ENCODE results near the gene FIGNL1. TPM values are rescaled to one million over a fixed set of nuclear protein-coding genes. Genes with fewer than 3 reads are reported as not detected.

The FIGNL1 gene
- total RNA-seq, 2 donors from 2014 or later = 28.7 to 41.1 TPM

DNA sequence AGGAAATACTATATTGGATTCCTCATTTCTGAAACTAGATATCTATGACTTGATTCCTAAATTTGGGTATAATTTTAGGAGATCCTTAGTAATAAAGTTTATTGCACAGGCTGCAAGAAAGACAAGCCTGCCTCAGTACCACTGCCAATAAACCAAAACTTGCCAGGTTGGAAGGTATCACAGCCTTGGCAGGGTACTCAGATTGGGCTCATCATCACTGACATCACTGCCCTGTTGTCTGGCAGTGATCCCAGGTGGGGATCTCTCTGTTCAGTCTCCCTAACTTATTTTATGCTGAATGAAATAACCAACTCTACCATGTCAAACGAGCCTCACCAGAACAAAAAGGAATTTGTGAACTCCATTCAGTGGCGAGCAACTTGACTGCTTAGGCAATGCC is 18.8 kb downstream of the FIGNL1 start:
- no peaks in the 10 kb centered on the region for H3K9me3 Mint-ChIP-seq
- no peaks in the 10 kb centered on the region for H3K4me1 Mint-ChIP-seq (ENCODE audit: low read depth in 2 of 2)
- ATAC-seq (no peak), DNase-seq (ENCODE audit: low spot score) (no peak)
- no peaks in the 10 kb centered on the region for H3K36me3 Mint-ChIP-seq
- no peak overlapping the region for H3K4me3 Mint-ChIP-seq
- H3K27me3 Mint-ChIP-seq = no peaks in the 10 kb centered on the region
- no peak overlapping the region for H3K27ac Mint-ChIP-seq

DNA sequence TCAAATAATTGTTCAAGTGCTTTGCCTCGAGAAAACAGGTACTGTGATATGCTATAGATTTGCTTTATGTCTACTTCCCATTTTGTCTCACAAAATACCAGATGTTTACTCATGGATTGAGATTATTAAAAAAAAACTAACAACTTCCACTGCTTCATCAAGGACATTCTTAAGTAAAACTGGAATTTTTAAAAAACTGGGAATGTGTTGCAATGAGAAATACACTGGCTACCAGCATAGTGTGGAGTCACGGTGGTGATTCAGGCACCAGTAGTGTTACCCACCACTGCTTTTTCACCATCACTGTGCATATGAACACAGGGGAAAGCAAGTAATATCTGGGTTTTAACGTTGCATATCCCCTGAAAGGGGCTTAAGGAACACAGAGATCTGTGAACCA is 21.2 kb downstream of the FIGNL1 start:
- no peak for DNase-seq (ENCODE audit: low spot score)
- H3K4me1 Mint-ChIP-seq (ENCODE audit: low read depth in 2 of 2) = no peaks in the 10 kb centered on the region
- no peaks in the 10 kb centered on the region for H3K9me3 Mint-ChIP-seq
- ATAC-seq = no peak
- H3K4me3 Mint-ChIP-seq = no peak overlapping the region
- H3K27ac Mint-ChIP-seq = no peak overlapping the region
- H3K36me3 Mint-ChIP-seq = no peaks in the 10 kb centered on the region
- H3K27me3 Mint-ChIP-seq = no peaks in the 10 kb centered on the region

DNA sequence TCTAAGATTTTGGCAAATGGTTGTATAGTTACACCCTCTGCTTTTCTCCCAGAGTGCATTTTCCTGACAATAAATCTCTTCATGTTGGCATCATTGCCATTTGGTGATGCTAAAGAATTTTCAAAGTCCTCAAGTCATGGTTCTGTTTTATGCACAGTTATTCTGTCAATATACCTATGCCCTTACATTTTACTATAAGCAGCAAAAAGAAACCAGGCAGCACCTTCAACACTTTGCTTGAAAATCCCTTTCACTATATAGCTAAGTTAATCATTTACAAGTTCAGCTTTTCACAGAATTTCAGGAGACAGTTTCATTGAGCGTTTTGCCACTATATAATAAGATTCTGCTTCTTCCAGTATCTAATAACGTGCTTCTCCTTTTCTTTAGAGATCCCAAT is 22.6 kb downstream of the FIGNL1 start:
- no peak overlapping the region for H3K27ac Mint-ChIP-seq
- no peaks in the 10 kb centered on the region for H3K36me3 Mint-ChIP-seq

DNA sequence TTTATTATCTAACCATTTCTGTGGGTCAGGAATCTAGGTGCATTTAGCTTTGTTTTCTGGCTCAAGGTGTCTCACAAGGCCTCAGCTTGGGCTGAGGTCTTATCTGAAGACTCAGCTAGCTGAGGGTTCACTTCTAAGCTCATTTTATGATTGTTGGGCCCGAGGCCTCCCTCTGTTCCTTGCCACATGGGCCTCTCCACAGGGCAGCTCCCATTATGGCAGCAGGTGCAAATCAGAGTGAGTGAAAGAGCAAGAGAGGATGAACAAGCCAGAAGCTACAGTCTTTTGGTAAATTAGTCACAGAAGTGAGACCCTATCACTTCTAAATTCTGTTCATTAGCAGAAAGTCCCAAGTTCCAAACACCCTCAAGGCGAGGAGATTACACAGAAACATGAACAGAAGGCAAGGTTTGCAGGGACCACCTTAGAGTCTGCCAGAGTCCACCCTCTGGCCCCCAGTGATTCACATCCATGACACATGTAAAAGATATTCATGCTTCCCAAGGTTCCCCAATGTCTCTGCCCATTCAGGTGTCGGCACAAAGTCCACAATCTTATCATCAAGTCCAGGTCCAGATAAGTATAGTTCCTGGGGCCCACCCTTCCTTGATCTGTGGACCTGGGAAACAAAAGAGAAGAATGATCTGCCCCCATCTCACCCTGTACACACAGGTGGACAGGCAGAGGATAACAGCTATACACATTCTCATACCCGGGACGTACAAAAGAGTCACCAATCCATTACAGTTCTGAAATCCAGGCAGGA is 23.7 kb downstream of the FIGNL1 start:
- no peaks in the 10 kb centered on the region for H3K9me3 Mint-ChIP-seq
- no peaks in the 10 kb centered on the region for H3K27me3 Mint-ChIP-seq
- DNase-seq (ENCODE audit: low spot score) (no peak), ATAC-seq (no peak)
- no peak overlapping the region for H3K4me3 Mint-ChIP-seq
- H3K4me1 Mint-ChIP-seq (ENCODE audit: low read depth in 2 of 2) = no peaks in the 10 kb centered on the region
- H3K36me3 Mint-ChIP-seq = no peaks in the 10 kb centered on the region
- no peak overlapping the region for H3K27ac Mint-ChIP-seq

More for the DNA sequence above, 22.6 kb downstream of the FIGNL1 start:
- Mint-ChIP-seq H3K27me3 (no peaks in the 10 kb centered on the region), H3K4me3 (no peak overlapping the region), H3K4me1 (ENCODE audit: low read depth in 2 of 2) (no peaks in the 10 kb centered on the region), H3K9me3 (no peaks in the 10 kb centered on the region)
- DNase-seq (ENCODE audit: low spot score) = no peak
- no peak for ATAC-seq

DNA sequence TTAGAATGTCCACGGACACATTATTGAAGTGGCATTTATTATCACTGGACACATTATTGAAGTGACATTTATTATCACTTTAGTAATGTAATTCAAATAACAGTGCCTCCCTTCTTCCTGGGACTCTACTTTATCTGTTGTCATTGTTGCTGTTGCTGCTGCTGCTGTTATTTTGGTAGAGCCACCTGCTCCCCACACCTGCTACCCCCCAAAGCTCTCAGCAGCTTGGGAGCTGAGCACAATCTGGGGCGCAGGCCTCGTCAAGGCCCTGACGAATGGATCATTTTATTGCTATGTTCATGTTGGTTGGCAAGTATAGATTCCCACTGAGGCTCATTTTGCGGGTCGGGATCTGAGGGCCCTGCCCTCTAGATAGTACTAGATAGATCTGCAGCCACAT is 24.8 kb downstream of the FIGNL1 start:
- no peaks in the 10 kb centered on the region for H3K4me1 Mint-ChIP-seq (ENCODE audit: low read depth in 2 of 2)
- no peak for DNase-seq (ENCODE audit: low spot score)
- no peaks in the 10 kb centered on the region for H3K36me3 Mint-ChIP-seq
- H3K9me3 Mint-ChIP-seq = no peaks in the 10 kb centered on the region
- H3K27me3 Mint-ChIP-seq = no peaks in the 10 kb centered on the region
- no peak for ATAC-seq
- H3K27ac Mint-ChIP-seq = no peak overlapping the region
- H3K4me3 Mint-ChIP-seq = no peak overlapping the region

DNA sequence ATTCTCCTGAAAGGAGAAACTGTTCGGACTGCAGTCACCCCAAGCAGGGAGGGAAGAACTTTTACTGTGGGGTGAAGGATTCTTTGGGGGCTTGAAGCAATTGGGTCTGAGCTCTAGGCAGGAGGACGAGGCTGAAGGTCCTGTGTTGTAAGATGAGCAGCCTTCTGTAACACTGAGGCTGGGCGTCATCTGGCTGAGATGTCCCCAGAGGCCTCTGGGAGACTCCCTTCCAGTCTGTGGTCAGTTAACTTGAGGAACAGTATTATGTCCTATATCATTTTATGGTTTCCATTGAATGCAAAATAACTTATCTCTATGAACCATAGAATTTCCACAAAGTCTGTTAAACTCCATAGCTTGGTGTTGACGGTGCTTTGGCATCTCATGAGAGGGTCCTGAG is 26.3 kb downstream of the FIGNL1 start:
- ATAC-seq (no peak), DNase-seq (ENCODE audit: low spot score) (no peak)
- Mint-ChIP-seq H3K27ac (no peak overlapping the region), H3K36me3 (no peaks in the 10 kb centered on the region), H3K4me1 (ENCODE audit: low read depth in 2 of 2) (no peaks in the 10 kb centered on the region), H3K4me3 (no peak overlapping the region), H3K27me3 (no peaks in the 10 kb centered on the region), H3K9me3 (no peaks in the 10 kb centered on the region)

DNA sequence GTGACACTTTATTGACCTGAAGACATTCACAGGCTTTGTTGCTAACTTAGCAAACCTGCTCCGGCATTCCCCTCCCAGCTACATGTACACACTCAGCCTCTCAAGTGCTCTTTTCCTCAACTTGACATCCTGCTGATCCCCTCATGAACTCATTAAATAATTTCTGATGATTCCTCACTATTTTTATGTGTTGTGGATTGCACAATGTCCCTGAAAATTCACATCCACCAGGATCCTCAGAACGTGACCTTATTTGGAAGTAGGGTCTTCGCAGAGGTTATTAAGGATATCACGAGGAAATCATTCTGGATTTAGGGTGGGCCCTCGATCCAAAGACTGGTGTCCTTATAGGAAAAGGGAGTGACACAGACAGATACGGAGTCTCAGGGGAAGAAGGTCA is 27.3 kb downstream of the FIGNL1 start:
- Mint-ChIP-seq H3K4me3 (no peak overlapping the region), H3K27me3 (no peaks in the 10 kb centered on the region), H3K27ac (no peak overlapping the region), H3K4me1 (ENCODE audit: low read depth in 2 of 2) (no peaks in the 10 kb centered on the region), H3K9me3 (no peaks in the 10 kb centered on the region), H3K36me3 (no peaks in the 10 kb centered on the region)
- no peak for ATAC-seq
- DNase-seq (ENCODE audit: low spot score) = no peak

DNA sequence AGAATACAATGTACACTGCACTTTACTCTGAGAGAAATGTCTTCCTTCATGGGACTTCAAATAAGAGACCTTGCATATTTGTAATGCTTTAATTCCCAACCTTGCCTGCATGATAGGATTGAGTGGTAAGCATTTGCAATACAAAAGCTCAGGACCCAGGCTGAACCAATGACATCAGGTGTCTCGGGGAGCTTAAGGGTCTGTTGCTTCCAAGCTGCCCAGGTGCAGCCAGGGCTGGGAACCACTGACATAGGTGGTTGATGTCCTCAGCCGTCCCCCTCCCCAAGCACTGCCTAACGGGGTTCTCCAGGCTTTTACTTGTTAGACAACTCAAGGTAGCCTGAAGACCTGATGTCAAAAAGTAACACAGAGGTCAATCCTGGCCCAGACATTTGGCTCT is 29.1 kb downstream of the FIGNL1 start:
- Mint-ChIP-seq H3K27ac (no peak overlapping the region), H3K27me3 (no peaks in the 10 kb centered on the region), H3K4me1 (ENCODE audit: low read depth in 2 of 2) (peaks cover 8% of the 10 kb centered on the region in 2 donors), H3K4me3 (no peak overlapping the region), H3K9me3 (no peaks in the 10 kb centered on the region), H3K36me3 (no peaks in the 10 kb centered on the region)
- DNase-seq (ENCODE audit: low spot score) = no peak
- no peak for ATAC-seq

DNA sequence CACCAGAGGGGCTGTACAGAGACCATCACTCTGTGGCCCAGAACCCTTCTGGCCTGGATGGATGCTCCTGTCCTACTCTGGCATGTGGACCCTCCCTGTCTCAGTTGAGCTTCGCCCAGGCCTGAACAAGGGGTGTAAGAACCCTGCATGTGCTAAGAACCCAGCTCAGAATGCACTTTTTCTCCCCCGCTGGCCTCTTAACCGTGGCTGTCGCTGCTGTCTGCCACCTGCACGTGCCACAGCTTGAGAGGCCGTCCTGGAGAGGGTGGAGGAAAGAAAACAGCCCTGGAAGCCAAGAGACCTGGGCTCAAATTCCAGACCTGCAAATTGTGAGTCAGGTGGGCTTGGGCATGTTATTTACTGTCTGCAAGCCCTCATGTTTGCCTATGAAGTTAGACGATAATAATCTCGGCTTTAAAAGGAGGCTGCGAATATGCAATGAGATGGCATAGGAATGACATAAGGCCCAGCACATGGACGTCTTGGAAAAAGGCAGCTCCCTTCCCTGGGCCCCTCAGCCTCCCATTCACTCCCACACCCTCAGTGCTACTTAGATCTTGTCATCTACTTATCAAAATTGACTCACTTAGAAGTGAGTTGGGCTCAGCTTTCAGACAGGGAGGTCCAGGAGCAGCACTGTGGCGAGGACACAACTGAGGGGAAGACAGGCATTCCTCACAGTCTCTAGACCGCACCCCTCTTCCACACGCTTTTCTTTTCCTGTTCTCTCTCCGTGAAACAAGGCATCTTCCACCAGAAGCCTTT is 31.4 kb downstream of the FIGNL1 start:
- H3K9me3 Mint-ChIP-seq = no peaks in the 10 kb centered on the region
- DNase-seq (ENCODE audit: low spot score) (no peak), ATAC-seq (peak in 1 of 2 donors; percentile 2)
- H3K36me3 Mint-ChIP-seq = no peaks in the 10 kb centered on the region
- no peak overlapping the region for H3K4me3 Mint-ChIP-seq
- H3K4me1 Mint-ChIP-seq (ENCODE audit: low read depth in 2 of 2) = peaks cover 8 to 11% of the 10 kb centered on the region in 2 donors
- H3K27ac Mint-ChIP-seq = no peak overlapping the region
- H3K27me3 Mint-ChIP-seq = no peaks in the 10 kb centered on the region

DNA sequence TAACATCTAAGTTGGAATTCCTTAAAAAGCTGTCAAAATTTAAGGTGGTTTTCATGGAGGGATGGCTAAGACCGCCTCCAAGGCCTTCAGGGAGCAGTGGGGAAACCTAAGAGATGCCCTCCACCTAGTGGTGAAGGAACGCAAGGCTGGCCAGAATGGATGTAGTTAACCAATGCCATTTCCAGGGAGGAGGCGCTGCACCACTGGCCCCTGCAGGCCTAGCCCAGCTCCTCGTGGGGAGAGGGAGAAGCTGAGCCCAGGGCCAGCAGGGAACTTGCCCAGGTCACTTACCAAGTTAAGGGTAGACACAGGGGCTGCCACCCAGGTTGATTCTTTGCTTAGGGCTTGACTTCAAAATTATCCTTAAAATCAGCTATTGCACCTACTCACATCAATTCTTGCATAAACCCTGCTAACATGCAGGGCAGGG is 32.0 kb downstream of the FIGNL1 start:
- ATAC-seq = peak; percentile 85 to 89
- peak; percentile 81 for DNase-seq (ENCODE audit: low spot score)
- Mint-ChIP-seq H3K27me3 (no peaks in the 10 kb centered on the region), H3K9me3 (no peaks in the 10 kb centered on the region), H3K27ac (no peak overlapping the region), H3K4me3 (no peak overlapping the region), H3K36me3 (no peaks in the 10 kb centered on the region), H3K4me1 (ENCODE audit: low read depth in 2 of 2) (peaks cover 8 to 11% of the 10 kb centered on the region in 2 donors)

DNA sequence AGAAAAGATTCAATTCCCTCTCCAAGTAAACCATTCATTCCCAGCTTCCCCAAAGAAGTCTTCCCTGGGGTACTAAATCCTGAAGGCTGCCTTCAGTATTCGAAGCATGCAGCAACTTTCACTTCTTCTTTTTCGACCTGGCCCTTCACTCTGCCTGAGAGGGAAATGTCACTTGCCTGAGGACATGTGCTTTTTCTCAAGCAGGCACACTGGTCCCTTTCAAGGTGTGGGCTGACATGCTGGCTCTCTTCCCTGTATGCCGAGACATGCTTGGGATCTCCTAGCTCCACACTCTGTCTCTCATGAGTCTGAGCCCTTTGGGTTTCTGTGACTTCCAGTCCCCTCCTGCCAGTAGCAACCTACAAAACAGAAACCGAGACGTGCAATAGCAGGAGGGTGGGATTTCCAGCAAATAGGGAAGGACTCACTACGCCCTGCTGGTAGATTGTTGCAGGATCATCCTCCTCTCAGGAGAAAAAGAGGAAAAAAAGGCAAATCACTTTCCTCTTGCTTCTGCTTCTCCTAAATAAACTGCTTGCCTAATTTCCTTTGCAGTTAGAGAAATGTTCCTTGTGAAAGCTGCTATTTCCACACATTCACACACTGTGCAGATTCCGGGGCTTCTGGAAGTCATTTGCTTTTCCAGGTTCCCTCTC is 33.5 kb downstream of the FIGNL1 start:
- Mint-ChIP-seq H3K4me3 (no peak overlapping the region), H3K9me3 (no peaks in the 10 kb centered on the region), H3K36me3 (no peaks in the 10 kb centered on the region), H3K27me3 (no peaks in the 10 kb centered on the region), H3K27ac (no peak overlapping the region), H3K4me1 (ENCODE audit: low read depth in 2 of 2) (peaks cover 8 to 11% of the 10 kb centered on the region in 2 donors)
- DNase-seq (ENCODE audit: low spot score) (no peak), ATAC-seq (no peak)

DNA sequence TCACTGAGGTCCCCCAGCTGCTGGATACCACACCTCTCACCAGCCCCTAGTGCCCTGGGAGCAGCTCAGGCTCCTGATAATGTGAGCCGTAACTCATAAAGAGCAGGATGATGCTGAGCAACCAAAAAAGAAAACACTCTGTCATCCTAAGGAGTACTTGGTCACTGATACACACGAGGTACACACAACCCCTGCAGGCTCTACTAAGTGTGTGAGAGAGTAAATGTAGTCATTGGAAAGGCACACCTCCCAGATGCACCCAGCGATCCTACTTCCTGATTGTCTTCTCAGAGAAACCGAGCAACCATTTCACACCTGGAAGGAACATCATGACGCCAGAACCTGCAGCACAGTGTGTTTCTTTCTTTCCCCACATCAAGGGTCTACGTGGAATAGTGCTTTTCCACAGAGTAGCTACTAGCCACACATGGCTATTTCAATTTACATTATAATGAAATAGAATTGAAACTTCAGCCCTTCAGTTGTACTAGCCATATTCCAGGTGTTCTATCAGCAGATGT is 34.2 kb downstream of the FIGNL1 start:
- no peak for ATAC-seq
- Mint-ChIP-seq H3K27me3 (no peaks in the 10 kb centered on the region), H3K4me1 (ENCODE audit: low read depth in 2 of 2) (peaks cover 11 to 13% of the 10 kb centered on the region in 2 donors), H3K27ac (no peak overlapping the region), H3K36me3 (no peaks in the 10 kb centered on the region), H3K9me3 (no peaks in the 10 kb centered on the region), H3K4me3 (no peak overlapping the region)
- no peak for DNase-seq (ENCODE audit: low spot score)

DNA sequence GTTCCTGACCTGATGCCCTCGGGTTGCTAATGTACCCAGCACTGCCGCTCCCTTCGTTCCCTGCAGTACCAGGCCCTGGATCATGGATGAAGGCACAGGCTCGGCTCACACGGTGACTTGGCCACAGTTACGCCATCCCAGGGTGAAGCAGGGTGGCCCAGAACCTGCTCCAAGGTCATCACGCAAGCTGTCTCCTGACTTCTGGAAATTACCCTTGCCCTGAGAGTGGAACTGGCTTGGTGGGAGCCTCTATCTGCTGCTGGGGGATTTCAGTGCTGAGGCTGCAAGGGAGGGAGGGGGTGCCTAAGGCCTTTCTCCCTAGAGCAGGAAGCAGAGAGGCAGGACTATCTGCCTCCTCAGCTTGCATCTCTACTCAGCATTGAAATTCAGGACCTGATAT is 36.6 kb downstream of the FIGNL1 start:
- DNase-seq (ENCODE audit: low spot score) (no peak), ATAC-seq (no peak)
- no peaks in the 10 kb centered on the region for H3K36me3 Mint-ChIP-seq
- H3K4me3 Mint-ChIP-seq = no peak overlapping the region
- no peaks in the 10 kb centered on the region for H3K9me3 Mint-ChIP-seq
- H3K4me1 Mint-ChIP-seq (ENCODE audit: low read depth in 2 of 2) = peaks cover 22 to 34% of the 10 kb centered on the region in 2 donors
- no peaks in the 10 kb centered on the region for H3K27me3 Mint-ChIP-seq
- peak overlapping the region in 1 of 2 donors; percentile 42 for H3K27ac Mint-ChIP-seq

DNA sequence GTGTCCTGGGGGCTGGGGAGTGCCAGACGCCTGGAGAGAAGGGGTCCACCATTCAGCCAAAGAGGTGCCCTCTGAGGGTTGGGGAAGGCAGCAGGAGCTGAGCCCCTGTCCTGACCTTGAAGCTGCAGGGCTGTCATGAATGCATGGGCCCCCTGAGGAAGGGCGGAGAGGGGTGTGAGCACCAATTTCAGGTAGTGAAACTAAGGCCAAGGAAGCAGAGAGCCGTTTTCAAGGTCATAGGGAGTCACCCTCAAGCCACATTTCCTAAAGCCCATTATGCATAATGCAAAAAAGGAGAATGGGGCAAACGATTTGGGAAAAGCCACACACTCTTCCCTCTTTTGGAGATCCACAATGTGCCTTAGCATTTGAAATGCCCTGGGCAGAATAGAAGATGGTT is 37.2 kb downstream of the FIGNL1 start:
- peak in 1 of 2 donors; percentile 1 for ATAC-seq
- H3K4me3 Mint-ChIP-seq = no peak overlapping the region

More for the DNA sequence above, 37.2 kb downstream of the FIGNL1 start:
- H3K27ac Mint-ChIP-seq = no peak overlapping the region
- no peak for DNase-seq (ENCODE audit: low spot score)
- peaks cover 28 to 39% of the 10 kb centered on the region in 2 donors for H3K4me1 Mint-ChIP-seq (ENCODE audit: low read depth in 2 of 2)
- no peaks in the 10 kb centered on the region for H3K36me3 Mint-ChIP-seq
- no peaks in the 10 kb centered on the region for H3K27me3 Mint-ChIP-seq
- H3K9me3 Mint-ChIP-seq = no peaks in the 10 kb centered on the region
